K562 (cell line): ENCODE measurements around the gene SLC7A4. TPM values are rescaled to one million over a fixed set of nuclear protein-coding genes. Genes with fewer than 3 reads are reported as not detected.

Experiments
- ARHGAP35 ChIP-seq: fragments of 450-650 bp; IDR thresholded peaks from 2 replicates; pipeline ENCODE4 v1.6.1; 2018; ENCODE audit not compliant: partially characterized antibody
- DIDO1 ChIP-seq: fragments of 450-650 bp; IDR thresholded peaks from 2 replicates; pipeline ENCODE4 v1.6.1; 2016; ENCODE audit warnings: low read depth, missing biosample characterization, missing genetic modification characterization
- DNMT1 ChIP-seq: fragments of 450-650 bp; IDR thresholded peaks from 2 replicates; pipeline ENCODE4 v1.6.1; 2016; ENCODE audit warnings: antibody characterized with exemption, mild to moderate bottlenecking
- EGR1 ChIP-seq: fragments of 450-650 bp; conservative IDR thresholded peaks from 2 replicates; pipeline ENCODE4 v1.6.1; 2017; ENCODE audit warnings: mild to moderate bottlenecking
- ELF4 ChIP-seq: fragments of 450-650 bp; formaldehyde crosslinking; IDR thresholded peaks from 2 replicates; pipeline ENCODE4 v1.4.0; 2022; ENCODE audit warnings: missing genetic modification characterization
- FOXP1 ChIP-seq: sonication (generic); formaldehyde crosslinking; IDR thresholded peaks from 2 replicates; pipeline ENCODE4 v1.8.0; 2022; ENCODE audit warnings: mild to moderate bottlenecking, missing genetic modification reagents
- LEF1 ChIP-seq: fragments of 450-650 bp; IDR thresholded peaks from 2 replicates; pipeline ENCODE4 v1.6.1; 2016; ENCODE audit warnings: mild to moderate bottlenecking
- NR2F6 ChIP-seq: fragments of 450-650 bp; formaldehyde crosslinking; IDR thresholded peaks from 2 replicates; pipeline ENCODE4 v1.4.0; 2020; ENCODE audit warnings: mild to moderate bottlenecking
- RNF219 ChIP-seq: fragments of 250-450 bp; sonication (Bioruptor Pico); IDR thresholded peaks from 2 replicates; pipeline ENCODE4 v1.5.0; 2022; ENCODE audit warnings: mild to moderate bottlenecking
- SOX6 ChIP-seq: fragments of 450-650 bp; IDR thresholded peaks from 2 replicates; pipeline ENCODE4 v1.6.1; 2014; ENCODE audit warnings: mild to moderate bottlenecking
- WHSC1 ChIP-seq: IDR thresholded peaks from one replicate; pipeline ENCODE4 v1.6.1; 2012; ENCODE audit warnings: low read length, control low read depth, inconsistent platforms
- YBX1 ChIP-seq: fragments of 450-650 bp; IDR thresholded peaks from 2 replicates; pipeline ENCODE4 v1.7.1; 2016; ENCODE audit warnings: mild to moderate bottlenecking
- ZC3H4 ChIP-seq: sonication (generic); formaldehyde crosslinking; IDR thresholded peaks from 2 replicates; pipeline ENCODE4 v1.9.0; 2021; ENCODE audit warnings: missing genetic modification reagents, borderline replicate concordance
- ZNF239 ChIP-seq: fragments of 250-450 bp; sonication (Bioruptor Pico); IDR thresholded peaks from 2 replicates; pipeline ENCODE4 v1.4.0; 2020; ENCODE audit warnings: mild to moderate bottlenecking
- ZNF24 ChIP-seq: fragments of 450-650 bp; IDR thresholded peaks from 2 replicates; pipeline ENCODE4 v1.6.1; 2016
- ZNF253 ChIP-seq: fragments of 250-450 bp; sonication (Bioruptor Pico); conservative IDR thresholded peaks from 2 replicates; pipeline ENCODE4 v1.6.1; 2021; ENCODE audit warnings: mild to moderate bottlenecking
- polyA plus RNA-seq, 8 experiments: library from polyadenylated mRNA; depleted of rRNA in 4 of 8; stranded (reverse) in 5 of 8; unstranded in 3 of 8; fragments of >200 nt; fragmentation: Nextera tagmentation in 2 of 8; fragmentation: Illumina TruSeq in 1 of 8; extraction: Ambion mirVana in 2 of 8; extraction: Trizol in 1 of 8; gene quantifications; 2 replicates each; pipeline versions ENCODE4 v1.2.1 to v1.2.3, GENCODE V29; 2011 to 2014; ENCODE audit warnings: inconsistent platforms in 1 of 8, missing spikeins in 1 of 8
- total RNA-seq, 7 experiments: library from RNA; depleted of rRNA in 6 of 7; stranded (reverse); fragments of >200 nt in 6 of 7; fragmentation: Illumina TruSeq in 2 of 7; extraction: Trizol in 2 of 7; gene quantifications; 2 replicates each; pipeline versions ENCODE4 v1.2.1 to v1.2.3, GENCODE V29; 2011 to 2021; ENCODE audit warnings: low replicate concordance in 1 of 7
- TF ChIP-seq, protein P1 (sequence below), 2 experiments: fragments of 450-650 bp; IDR thresholded peaks; 2 replicates each; pipeline ENCODE4 v1.6.1; 2016; ENCODE audit warnings: mild to moderate bottlenecking in 2 of 2, borderline replicate concordance in 1 of 2, low read depth in 1 of 2, moderate library complexity in 1 of 2
- TF ChIP-seq, protein P2 (sequence below): sonication (generic); formaldehyde crosslinking; IDR thresholded peaks from 2 replicates; pipeline ENCODE4 v1.9.0; 2022; ENCODE audit warnings: mild to moderate bottlenecking, missing genetic modification reagents

SLC7A4 gene
- total and polyA plus RNA-seq, 9 of the 15 experiments (the other 6 are each of a cell fraction or from before 2014, with no cell fraction given), result not detected

DNA sequence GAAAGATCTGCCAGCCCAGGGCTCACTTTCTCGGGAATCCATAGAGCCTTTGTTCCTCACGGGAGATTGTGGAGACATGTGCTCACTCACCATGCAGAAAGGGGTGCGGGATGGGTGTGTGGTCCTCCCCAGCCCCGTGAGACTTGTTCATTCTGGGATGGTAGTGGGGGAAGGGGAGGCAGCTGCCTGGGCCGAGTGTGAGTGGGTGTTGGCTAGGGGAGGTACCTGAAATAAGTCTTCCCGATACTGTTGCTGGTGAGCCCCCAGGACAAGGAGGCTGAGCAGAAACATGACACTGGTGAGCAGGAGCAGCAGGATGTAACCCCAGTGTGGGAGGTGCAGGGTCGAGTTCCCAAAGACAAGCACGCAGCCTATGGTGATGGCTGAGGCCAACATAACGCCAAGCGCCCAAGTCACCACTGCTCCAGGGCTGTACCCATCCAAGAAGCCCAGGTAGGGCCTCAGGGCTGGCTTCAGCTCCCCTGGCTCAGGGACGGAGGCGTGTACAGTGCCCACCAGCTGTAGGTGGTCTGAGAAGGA, 2.8 kb downstream of the SLC7A4 start (continued):
- peak; percentile 61; the same call in 1 of the 2 replicates for TF ChIP-seq ZC3H4
- no peak for TF ChIP-seq ZNF253 (CRISPR knock-in tag)
- TF ChIP-seq FOXP1, result 0 out of 2 replicates have a peak, but pooled peaks have one; percentile 8
- TF ChIP-seq WHSC1, result no peak
- no peak for TF ChIP-seq SOX6
- TF ChIP-seq ARHGAP35, result no peak
- TF ChIP-seq RNF219 (CRISPR knock-in tag), result no peak
- no peak for TF ChIP-seq ZNF24
- TF ChIP-seq YBX1, result no peak
- TF ChIP-seq ELF4 (CRISPR knock-in tag), result no peak
- TF ChIP-seq DIDO1 (tag), result no peak
- TF ChIP-seq, protein P1, sequence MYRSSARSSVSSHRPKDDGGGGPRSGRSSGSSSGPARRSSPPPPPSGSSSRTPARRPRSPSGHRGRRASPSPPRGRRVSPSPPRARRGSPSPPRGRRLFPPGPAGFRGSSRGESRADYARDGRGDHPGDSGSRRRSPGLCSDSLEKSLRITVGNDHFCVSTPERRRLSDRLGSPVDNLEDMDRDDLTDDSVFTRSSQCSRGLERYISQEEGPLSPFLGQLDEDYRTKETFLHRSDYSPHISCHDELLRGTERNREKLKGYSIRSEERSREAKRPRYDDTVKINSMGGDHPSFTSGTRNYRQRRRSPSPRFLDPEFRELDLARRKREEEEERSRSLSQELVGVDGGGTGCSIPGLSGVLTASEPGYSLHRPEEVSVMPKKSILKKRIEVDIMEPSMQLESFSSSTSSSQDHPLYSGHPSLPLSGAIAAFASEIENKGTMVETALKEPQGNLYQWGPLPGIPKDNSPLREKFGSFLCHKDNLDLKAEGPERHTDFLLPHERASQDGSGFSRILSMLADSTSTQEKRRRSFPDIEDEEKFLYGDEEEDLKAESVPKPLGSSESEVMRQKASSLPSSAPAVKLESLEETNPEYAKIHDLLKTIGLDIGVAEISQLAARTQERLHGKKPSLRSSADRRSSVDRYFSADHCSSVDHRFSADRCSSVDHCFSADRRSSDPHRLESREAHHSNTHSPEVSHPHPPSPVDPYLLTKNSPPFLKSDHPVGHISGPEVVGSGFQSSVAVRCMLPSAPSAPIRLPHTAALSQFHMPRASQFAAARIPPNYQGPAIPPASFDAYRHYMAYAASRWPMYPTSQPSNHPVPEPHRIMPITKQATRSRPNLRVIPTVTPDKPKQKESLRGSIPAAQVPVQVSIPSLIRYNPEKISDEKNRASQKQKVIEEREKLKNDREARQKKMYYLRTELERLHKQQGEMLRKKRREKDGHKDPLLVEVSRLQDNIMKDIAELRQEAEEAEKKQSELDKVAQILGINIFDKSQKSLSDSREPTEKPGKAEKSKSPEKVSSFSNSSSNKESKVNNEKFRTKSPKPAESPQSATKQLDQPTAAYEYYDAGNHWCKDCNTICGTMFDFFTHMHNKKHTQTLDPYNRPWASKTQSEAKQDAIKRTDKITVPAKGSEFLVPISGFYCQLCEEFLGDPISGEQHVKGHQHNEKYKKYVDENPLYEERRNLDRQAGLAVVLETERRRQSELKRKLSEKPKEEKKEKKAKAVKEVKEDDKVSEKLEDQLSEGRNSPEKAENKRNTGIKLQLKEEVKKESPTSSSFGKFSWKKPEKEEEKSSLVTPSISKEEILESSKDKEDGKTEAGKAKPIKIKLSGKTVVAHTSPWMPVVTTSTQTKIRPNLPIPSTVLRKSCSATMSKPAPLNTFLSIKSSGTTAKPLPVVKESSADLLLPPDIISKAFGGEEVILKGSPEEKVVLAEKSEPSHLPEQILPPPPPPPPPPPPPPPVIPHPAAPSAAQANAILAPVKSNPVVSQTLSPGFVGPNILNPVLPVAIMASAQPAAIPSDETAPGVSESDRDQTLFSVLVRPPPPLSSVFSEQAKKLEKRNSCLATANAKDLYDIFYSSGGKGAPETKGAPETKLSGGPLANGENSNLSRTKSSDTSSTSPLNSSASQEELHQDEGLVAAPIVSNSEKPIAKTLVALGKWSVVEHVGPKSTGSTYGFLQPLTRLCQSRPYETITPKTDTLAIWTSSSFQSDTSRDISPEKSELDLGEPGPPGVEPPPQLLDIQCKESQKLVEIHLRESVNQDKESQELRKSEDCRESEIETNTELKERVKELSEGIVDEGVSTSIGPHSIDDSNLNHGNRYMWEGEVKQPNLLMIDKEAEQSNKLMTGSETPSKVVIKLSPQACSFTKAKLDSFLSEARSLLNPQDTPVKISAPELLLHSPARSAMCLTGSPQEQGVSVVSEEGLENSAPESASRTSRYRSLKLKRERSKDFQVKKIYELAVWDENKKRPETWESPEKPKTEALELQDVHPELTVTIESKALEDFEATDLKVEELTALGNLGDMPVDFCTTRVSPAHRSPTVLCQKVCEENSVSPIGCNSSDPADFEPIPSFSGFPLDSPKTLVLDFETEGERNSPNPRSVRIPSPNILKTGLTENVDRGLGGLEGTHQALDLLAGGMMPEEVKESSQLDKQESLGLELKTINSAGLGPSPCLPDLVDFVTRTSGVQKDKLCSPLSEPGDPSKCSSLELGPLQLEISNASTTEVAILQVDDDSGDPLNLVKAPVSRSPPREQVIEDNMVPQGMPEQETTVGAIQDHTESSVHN (IDR thresholded peaks at IDR 0.05; ENCODE audit: borderline replicate concordance in 1 of 2, low read depth in 1 of 2), result no peak
- TF ChIP-seq DNMT1, result no peak
- no peak for TF ChIP-seq LEF1
- TF ChIP-seq ZNF239 (CRISPR knock-in tag), result no peak
- TF ChIP-seq NR2F6 (CRISPR knock-in tag), result no peak
- TF ChIP-seq, protein P2, sequence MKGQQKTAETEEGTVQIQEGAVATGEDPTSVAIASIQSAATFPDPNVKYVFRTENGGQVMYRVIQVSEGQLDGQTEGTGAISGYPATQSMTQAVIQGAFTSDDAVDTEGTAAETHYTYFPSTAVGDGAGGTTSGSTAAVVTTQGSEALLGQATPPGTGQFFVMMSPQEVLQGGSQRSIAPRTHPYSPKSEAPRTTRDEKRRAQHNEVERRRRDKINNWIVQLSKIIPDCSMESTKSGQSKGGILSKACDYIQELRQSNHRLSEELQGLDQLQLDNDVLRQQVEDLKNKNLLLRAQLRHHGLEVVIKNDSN (CRISPR knock-in tag), result peak; percentile 18; the same call in 1 of the 2 replicates
- 0 out of 2 replicates have a peak, but pooled peaks have one; percentile 13 for TF ChIP-seq EGR1
